NCI-H2081 treated with DMSO at 0.1 percent for 48 hours (cell line): Measurements from ENCODE around the gene SYNGR4.

Experiments
- DNase-seq: peaks from one replicate; lab custom pipeline; 2025; lab: John Stamatoyannopoulos, UW

Gene SYNGR4

DNA sequence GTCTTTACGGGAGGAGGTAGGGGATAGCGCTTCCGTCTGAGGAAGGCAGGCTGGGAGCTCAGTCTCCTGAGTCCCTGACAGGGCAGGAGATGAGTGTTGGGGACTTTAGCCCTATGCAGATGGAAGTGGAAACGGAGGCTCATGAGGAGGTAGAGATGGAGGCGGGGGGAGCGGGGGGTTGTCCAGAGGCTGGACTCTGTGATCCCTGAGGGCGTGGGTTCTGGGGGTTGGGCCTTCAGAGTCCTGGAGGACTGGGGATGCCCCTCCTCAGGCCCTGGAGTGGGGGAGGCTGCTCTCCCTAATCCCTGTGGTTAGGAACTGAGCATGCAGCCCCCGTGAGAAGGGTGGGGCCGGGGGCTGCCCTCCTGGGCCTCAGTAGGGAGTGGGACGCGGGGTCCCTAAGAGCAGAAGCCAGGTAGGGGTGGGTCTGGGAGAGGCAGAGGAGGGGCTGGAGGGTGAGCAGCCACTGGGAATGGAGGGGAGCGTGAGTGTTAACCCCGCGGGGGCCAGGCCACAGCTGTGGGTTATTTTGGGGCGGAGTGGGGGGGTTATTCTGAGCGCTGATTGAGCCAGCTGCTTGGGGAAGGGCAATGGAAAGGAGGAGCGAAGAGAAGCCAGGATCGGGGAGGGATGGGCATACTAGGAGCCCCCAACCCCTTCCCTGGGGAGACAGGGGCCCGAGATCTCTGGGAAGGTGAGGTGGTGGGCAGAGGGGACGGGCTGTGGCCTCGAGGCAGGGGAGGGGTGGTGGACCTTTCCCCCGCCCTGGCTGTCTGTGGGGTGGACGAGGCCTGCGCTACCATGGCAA lies 32.1 kb downstream of the SYNGR4 start:
- no peak for DNase-seq

DNA sequence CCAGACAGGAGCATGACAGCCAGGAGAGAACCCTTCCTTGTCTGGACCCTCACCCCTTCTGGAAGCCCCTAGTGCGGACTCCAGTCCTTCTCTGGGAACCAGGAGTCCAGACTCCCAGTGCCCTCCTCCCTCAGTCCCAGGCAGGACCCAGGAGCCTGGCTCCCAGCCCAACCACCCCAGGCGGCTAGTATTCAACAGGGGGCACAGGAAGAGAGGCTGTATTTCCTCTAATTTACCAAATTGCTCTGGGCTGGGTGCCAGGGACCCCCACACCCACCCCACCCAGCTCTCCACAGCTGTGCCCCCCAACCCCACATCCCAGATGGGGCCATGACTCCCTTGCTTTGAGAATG lies 32.6 kb downstream of the SYNGR4 start:
- DNase-seq, result no peak

DNA sequence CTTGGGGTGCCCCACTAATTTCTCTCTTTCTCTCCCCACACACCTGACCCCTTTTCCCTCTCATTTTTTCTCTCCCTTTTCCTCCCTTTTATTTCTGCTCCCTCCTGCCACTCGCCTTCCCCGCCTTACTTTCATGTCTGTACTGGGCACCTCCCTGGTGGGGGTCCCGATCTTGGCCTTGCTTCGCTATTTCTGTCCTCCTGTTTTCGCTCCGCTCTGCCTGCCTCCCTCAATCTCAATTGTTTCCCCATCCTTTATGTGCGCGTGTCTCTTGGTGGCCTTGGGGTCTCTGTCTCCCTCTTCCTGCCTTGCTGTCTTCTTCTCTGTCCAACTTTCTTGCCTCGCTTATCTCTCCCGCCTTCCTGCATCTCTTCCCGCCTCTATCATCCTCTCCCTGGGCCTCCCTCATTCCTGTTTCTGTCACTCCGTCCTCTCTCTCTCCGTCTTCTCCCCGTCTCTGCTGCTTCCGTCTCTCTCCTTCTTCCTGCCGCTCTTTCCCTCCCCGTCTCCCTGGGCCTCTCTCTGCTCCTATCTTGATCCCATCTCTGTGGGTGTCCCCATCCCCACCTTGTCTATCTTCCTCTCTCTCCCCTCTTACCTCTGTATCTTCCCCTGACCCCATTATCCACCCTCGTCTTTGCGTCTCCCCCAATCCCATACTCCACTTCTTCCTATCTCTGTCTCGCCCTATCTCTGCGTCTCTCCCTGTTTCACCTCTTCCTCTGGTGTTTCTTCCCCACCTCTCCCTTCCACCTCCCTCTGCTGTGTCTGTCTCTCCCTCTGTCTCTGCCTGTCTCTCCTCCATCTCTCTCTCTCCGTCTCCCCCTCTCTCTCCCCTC lies 33.3 kb downstream of the SYNGR4 start:
- DNase-seq, result no peak

DNA sequence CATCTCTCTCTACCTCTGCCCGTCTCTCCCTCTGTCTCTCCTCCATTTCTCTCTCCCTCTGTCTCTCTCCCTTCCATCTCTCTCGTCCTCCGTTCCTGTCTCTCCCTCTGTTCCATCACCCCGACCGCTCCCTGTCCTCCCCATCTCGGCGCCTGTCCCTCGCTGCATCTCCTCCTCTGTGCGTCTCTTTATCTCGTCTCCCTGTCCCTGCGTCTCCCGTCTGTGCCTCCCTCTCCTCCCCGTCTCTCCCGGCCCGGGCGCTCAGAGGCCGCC lies 33.9 kb downstream of the SYNGR4 start:
- no peak for DNase-seq

DNA sequence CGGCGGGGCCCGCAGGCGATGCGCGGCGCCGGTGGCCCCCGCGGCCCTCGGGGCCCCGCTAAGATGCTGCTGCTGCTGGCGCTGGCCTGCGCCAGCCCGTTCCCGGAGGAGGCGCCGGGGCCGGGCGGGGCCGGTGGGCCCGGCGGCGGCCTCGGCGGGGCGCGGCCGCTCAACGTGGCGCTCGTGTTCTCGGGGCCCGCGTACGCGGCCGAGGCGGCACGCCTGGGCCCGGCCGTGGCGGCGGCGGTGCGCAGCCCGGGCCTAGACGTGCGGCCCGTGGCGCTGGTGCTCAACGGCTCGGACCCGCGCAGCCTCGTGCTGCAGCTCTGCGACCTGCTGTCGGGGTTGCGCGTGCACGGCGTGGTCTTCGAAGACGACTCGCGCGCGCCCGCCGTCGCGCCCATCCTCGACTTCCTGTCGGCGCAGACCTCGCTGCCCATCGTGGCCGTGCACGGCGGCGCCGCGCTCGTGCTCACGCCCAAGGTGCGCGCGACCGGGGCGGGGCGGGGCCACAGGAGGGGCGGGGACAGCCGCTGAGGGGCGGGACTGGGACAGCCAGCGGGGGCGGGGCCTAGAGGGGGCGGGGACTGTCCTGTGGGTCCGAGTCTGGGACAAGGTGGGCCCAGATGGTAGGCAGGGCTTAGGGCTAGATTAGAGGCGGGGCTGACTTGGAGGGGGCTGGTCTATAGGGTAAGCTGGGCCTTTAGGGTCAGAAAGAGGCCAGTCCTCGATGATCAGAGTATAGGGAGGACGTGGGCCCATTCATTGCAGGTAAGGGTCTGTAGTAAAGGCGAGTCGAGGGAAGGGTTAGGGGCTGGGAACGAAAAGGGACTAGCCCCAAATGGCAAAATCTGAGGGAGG lies 34.4 kb downstream of the SYNGR4 start:
- DNase-seq, result no peak

DNA sequence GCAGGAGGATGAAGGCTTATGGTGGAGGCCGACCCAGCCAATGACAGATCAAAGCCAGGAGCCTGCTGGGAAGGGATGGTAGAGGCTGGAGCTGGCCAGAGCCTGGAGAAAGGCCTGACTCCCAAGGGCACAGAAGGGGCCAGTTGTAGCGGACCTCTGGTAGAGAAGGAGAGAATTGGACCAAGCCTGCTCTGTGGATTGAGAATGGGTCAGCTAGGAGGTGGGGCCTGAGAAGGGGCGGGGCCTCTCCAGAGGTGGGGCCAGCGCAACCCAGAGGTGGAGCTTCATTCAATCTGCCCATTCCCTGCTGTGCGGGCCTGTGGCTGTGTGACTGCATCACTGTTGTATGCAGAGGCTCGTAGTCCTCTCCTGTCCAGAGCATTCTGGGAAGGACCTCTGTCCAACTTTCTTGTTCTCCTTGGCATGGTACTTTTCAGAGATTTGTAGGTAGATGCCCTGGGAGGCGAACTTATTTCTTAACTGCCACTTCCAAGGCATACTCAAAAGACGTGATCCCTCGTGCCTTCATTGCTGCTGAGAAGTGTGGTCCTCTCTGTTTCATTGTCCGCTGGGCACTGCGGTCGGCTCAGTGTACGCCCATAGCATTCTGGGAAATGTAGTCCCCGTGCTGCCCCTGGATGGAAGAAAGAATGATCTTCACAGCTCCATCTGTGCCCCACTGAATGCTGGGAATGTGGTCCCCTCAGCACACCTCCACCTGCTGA lies 36.0 kb downstream of the SYNGR4 start:
- DNase-seq, result no peak

DNA sequence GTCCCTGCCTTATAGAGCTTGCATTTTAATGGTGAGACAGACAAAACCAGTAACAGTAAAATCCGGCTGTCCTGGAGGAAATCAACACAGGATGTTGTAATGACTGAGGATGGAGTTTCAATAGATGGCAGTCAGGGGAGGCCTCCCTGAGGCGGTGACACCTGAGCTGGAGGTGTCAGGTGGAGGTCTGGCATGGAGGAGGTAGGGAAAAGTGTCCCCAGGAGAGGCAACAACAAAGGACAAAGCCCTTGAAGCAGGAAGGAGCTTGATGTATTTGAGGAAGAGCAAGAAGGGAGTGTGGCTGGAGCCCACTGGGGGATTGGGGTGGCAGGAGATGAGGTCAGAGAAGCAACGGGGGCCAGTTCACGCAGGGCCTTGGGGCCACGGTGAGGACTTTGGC lies 37.1 kb downstream of the SYNGR4 start:
- no peak for DNase-seq

DNA sequence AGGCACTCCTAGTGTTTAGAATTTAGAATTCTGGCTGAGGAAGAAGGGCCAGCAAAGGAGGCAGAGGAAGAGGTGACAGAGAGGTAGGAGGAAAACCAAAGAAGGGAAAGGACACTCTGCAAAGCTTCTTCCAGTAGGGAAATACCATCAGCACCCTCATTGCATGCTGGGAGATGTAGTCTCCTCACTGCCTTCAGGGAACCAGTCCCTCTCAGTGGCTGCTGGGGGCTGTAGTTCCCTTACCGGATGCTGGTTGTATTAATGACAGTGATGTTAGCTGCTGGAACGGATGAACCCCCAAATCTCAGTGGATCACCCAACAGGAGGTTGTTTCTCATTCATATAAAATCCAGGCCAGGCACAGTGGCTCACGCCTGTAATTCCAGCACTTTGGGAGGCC lies 39.4 kb downstream of the SYNGR4 start:
- no peak for DNase-seq

DNA sequence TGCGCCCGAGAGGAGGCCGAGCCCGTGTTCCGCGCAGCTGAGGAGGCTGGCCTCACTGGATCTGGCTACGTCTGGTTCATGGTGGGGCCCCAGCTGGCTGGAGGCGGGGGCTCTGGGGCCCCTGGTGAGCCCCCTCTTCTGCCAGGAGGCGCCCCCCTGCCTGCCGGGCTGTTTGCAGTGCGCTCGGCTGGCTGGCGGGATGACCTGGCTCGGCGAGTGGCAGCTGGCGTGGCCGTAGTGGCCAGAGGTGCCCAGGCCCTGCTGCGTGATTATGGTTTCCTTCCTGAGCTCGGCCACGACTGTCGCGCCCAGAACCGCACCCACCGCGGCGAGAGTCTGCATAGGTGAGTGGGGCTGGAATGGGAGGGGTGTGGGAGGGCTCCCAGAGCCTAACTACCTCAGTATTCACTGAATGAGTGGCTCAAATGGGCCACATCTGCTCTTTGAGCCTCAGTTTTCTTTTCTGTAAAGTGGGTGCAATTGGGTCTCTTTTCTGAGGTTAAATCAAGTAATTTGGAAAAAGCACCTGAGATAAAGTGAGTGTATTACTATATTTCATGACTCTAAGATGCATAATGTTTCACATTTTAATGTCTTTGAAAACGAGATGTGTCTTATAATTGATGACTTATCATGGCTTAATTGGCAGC lies 41.0 kb downstream of the SYNGR4 start:
- no peak for DNase-seq

DNA sequence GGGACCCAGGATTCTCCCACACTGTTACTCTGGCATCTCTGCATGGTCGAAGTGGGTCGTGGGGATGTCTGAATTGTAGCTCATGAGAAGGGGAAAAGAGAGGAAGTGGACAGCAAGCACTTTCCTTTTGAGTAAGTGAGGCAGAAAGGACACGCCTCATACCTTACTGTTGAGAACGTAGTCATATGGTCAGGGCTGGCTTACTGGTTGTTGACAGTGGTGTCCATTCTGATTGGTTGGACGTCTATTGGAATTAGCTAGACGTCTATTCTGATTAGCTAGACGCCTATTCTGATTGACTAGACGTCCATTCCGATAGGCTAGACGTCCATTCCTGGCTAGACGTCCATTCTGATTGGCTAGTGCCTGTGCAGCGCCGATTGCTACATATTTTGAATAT lies 41.7 kb downstream of the SYNGR4 start:
- no peak for DNase-seq

DNA sequence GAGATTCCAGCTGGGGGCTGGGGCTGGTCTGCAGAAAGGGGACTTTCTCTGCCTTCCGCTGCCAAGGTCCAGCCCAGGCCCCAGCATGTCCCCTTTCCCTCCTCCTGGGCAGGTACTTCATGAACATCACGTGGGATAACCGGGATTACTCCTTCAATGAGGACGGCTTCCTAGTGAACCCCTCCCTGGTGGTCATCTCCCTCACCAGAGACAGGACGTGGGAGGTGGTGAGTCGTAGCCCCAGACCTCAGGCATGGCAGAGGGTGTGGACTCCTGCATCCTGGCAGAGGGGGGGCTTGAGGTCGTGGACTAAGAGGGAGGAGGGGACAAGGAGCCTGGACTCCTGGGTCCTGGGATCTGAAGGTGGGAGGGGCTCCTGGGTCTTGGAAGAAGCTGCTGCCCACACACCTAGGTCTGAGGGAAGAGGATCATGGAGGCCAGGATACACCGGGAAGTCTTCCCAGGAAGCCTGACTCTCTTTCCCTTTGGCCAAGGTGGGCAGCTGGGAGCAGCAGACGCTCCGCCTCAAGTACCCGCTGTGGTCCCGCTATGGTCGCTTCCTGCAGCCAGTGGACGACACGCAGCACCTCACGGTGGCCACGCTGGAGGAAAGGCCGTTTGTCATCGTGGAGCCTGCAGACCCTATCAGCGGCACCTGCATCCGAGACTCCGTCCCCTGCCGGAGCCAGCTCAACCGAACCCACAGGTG lies 49.9 kb downstream of the SYNGR4 start:
- DNase-seq, result no peak

DNA sequence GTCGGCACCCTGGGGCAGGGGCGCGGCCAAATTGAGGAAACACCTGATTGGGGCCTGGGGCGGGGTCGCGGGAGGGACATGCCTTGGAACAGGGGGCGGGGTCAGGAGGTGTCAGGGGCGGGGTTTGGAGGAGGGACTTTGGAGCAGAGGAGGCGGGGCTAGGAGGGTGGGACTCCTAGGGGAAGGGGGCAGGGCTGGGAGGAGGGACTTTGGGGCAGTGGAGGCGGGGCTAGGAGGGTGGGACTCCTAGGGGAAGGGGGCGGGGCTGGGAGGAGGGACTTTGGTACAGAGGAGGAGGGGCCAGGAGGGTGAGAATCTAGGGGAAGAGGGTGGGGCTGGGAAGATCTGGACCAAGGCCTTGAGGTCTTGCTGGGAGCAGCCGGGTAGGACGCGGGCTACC lies 51.2 kb downstream of the SYNGR4 start:
- no peak for DNase-seq

DNA sequence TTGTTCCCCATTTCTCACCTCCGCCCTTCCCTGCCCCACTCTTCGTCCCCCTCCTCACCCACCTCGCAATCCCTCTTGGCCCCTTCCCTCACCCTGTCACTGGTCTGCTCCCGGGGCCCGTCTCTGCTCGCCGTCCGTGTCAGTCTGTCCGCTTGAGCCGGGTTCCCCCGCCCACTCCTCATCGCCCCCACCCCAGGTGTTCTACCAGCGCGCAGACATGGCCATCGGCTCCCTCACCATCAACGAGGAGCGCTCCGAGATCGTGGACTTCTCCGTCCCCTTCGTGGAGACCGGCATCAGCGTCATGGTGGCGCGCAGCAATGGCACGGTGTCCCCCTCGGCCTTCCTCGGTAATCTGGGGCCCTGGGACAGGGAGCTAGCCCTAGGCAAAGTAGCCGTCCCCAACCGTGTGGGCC lies 51.6 kb downstream of the SYNGR4 start:
- no peak for DNase-seq

DNA sequence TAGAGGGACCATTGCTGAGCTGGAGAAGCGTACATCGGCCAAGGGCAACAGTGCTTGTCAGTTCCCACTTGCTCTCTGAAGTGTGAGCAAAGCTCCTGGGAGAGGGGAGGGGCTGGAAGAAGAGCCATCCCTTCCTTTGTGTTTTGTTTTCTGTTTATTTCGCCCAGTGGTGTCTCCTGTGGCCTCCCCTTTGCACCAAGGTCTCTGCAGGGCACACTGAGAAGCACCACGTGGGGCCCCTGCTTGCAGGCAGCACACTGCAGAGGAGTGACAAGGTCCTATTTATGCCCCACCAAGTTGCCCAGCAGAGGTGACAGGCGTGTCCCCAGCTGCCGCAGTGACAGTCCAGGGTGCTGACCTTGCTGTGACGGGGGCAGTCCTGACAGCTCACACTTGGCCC lies 53.3 kb downstream of the SYNGR4 start:
- no peak for DNase-seq

DNA sequence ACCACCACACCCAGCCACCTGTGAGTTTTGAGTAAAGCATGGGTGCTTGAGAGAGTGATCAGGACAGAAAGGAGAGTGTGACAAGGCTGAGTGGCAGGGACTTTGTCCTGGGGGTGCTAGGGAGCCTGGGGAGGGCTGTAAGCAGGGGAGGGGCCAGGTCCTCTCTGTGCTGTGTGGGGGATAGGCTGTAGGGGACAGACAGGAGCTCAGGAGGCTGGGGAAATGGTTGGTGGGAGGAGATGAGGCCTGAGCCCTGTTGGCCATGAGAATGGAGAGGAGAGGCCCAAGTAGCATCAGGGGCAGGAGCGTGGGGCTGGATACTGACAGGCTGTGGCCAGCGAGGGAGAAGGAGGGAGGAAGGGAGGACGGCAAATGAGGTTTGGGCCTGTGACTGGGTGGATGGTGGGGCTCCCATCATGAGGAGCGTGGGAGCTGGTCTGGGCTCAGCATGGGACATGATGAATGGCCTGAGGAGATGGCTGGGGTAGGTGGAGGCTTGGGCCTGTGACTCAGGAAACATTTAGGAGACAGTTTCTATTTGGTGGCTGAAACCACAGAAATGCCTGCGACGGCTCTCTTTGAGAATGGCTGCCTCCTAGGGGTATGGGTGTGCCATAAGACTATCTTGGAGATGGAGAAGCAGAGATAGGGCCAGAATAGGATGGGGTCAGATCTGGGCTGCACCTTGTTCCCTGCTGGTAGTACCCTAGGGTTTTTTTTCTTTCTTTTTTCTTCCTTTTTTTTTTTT lies 54.3 kb downstream of the SYNGR4 start:
- no peak for DNase-seq

DNA sequence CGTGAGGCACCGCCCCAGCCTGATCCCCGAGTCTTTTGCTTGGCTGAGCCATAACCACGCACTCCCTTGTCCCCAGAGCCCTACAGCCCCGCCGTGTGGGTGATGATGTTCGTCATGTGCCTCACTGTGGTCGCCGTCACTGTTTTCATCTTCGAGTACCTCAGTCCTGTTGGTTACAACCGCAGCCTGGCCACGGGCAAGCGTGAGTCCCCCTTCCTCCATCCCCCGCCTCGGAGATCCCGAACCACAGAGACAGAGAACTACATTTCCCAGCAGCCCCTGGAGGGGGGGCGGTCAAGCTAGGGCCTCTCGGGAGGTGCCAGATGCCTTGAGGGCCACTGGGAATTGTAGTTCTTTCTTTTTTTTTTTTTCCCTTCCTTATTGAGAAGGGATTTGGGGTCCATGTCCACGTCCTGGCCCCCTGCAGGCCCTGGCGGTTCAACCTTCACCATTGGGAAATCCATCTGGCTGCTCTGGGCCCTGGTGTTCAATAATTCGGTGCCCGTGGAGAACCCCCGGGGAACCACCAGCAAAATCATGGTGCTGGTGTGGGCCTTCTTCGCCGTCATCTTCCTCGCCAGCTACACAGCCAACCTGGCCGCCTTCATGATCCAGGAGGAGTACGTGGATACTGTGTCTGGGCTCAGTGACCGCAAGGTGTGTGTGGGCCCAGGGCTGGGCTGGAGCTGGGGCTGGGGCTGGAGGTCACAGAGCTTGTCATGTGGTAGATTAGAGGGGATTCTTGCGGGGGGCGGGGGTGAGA lies 55.2 kb downstream of the SYNGR4 start:
- no peak for DNase-seq

DNA sequence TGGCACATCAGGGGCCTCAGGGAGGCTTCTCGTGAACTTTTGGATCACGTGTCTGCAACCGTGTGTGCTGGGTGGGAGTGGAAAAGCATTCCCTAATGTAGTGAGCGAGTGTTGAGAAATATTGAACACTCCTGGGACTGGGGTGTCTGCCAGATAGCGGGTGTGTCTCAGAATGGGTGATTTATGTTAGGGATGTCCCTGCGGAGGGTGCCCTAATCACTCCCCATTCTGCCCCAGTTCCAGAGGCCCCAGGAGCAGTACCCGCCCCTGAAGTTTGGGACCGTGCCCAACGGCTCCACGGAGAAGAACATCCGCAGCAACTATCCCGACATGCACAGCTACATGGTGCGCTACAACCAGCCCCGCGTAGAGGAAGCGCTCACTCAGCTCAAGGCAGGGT lies 57.4 kb downstream of the SYNGR4 start:
- no peak for DNase-seq

DNA sequence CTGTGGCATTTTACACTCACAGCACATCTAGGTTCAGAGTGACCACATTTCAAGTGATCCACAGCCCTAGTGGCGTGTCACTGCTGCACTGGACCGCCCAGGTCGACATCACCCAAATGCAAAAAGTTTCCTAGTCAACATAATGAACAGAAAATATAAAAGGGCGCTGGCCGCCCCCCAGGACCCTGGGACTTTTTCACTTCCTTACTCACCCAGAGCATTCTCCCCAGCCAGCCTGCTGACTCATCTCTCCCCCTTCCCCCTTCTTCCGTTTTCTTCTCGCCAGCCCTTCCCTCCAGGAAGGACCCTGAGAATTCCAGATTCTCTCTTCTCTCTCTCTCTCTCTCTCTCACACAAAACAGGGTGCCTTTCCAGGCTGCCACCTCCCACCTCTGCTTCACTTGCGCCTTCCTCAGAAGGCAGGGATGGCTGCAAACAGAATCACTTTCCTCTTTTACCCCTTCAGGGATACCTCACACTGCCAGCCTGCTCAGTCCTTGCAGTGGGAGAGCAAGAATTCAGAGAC lies 60.6 kb downstream of the SYNGR4 start:
- no peak for DNase-seq
